Adipocyte (in vitro differentiated cells): Measurements from ENCODE around the gene PPP3CA.

Source experiments
- DNase-seq: peaks from one replicate; pipeline ENCODE4 v3.0.0-alpha.2; 2015; ENCODE audit warnings: low read depth
- H3K27me3 ChIP-seq: replicated peaks from 2 replicates; pipeline ENCODE4 v1.7.0; 2013; ENCODE audit warnings: mild to moderate bottlenecking, low read length, moderate library complexity; ENCODE audit not compliant: control insufficient read depth, insufficient read depth
- H3K36me3 ChIP-seq: 2 replicates; pipeline ENCODE4 v1.7.0; 2013; ENCODE audit warnings: low read length, mild to moderate bottlenecking, moderate library complexity; ENCODE audit not compliant: control insufficient read depth, insufficient read depth, severe bottlenecking
- H3K4me1 ChIP-seq: 2 replicates; pipeline ENCODE4 v1.7.0; 2013; ENCODE audit warnings: mild to moderate bottlenecking, low read length, moderate library complexity; ENCODE audit not compliant: control insufficient read depth, insufficient read depth
- H3K4me3 ChIP-seq: 2 replicates; pipeline ENCODE4 v1.7.0; 2013; ENCODE audit warnings: mild to moderate bottlenecking, low read length, moderate library complexity
- H3K9ac ChIP-seq: 2 replicates; pipeline ENCODE4 v1.7.0; 2013; ENCODE audit warnings: mild to moderate bottlenecking, low read length, moderate library complexity
- H3K9me3 ChIP-seq: 2 replicates; pipeline ENCODE4 v1.7.0; 2013; ENCODE audit warnings: mild to moderate bottlenecking, low read length, moderate library complexity; ENCODE audit not compliant: control insufficient read depth

Gene PPP3CA

GRCh38 chr4:101205916-101206315, 141.4 kb downstream of the PPP3CA start:
- Histone ChIP-seq H3K27me3 (no peaks in the 10 kb centered on the region), H3K9ac (no peak overlapping the region), H3K9me3 (no peaks in the 10 kb centered on the region), H3K4me3 (no peak overlapping the region), H3K4me1 (peaks cover 10% of the 10 kb centered on the region), H3K36me3 (no peaks in the 10 kb centered on the region)
- no peak for DNase-seq

GRCh38 chr4:101201421-101201820, 145.9 kb downstream of the PPP3CA start:
- H3K9me3 ChIP-seq: no peaks in the 10 kb centered on the region
- peaks cover 18% of the 10 kb centered on the region for H3K4me1 ChIP-seq
- H3K36me3 ChIP-seq: peaks cover 3% of the 10 kb centered on the region
- H3K4me3 ChIP-seq: no peak overlapping the region
- DNase-seq: no peak
- H3K9ac ChIP-seq: no peak overlapping the region
- no peaks in the 10 kb centered on the region for H3K27me3 ChIP-seq

DNA sequence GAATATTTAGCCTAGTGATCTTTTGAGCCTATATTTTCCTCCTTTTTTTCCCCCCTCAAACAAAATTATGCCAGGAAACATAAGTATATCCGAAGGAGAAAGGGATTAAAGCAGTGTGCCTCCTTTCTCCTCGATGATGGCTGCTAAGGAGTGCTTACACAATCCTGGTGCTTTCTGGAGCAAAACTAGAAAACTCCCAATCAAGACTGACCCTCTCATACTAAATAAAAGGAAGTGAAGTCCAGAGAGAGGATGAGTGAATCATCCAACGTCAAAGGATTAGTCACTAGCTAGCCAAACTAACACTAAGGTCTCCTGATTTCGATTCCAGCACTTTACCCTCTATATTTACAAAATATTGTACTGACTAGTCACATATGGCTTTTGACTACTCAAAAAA, 146.8 kb downstream of the PPP3CA start:
- H3K36me3 ChIP-seq: peaks cover 4% of the 10 kb centered on the region
- no peaks in the 10 kb centered on the region for H3K27me3 ChIP-seq
- H3K4me3 ChIP-seq: peak overlapping the region; percentile 60
- H3K4me1 ChIP-seq: peaks cover 18% of the 10 kb centered on the region
- peak; percentile 77 for DNase-seq
- peak overlapping the region; percentile 33 for H3K9ac ChIP-seq
- no peaks in the 10 kb centered on the region for H3K9me3 ChIP-seq

GRCh38 chr4:101199507-101200285, 147.6 kb downstream of the PPP3CA start:
- H3K36me3 ChIP-seq: peaks cover 7% of the 10 kb centered on the region
- peaks cover 18% of the 10 kb centered on the region for H3K4me1 ChIP-seq
- H3K9me3 ChIP-seq: no peaks in the 10 kb centered on the region
- H3K27me3 ChIP-seq: no peaks in the 10 kb centered on the region
- H3K9ac ChIP-seq: no peak overlapping the region
- DNase-seq: peak; percentile 19
- peak overlapping the region; percentile 60 for H3K4me3 ChIP-seq

DNA sequence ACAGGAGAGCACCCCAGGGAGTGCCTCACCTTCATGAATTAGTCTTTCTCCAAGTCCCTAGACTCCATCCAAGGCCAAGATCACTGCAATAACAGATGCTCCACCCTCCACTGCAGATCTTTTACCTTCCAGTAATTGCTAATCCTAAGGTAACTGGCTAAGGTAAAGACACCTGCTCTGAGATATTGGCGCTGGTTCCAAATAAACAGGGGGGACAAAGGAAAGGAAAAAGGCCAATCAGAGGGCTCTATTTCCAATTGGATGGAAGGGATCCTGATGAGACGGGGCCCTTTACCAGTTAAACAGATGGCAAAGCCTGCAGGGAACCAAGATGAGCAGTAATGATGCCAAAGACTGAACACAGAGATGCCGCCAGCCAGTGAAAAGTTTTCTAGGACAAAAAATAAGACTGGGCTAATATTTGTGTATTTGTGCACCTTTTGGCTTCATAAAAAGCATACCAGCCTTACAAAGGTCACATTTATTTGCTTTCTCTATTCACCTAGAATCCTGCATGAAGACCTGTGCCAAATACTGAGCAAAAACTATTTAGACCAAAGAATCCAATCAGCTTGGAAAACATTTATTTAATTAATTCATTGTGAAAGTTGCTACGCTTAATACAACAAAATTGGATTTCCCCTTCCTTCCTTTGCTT, 148.5 kb downstream of the PPP3CA start:
- H3K4me3 ChIP-seq: no peak overlapping the region
- no peaks in the 10 kb centered on the region for H3K9me3 ChIP-seq
- no peak for DNase-seq
- peaks cover 18% of the 10 kb centered on the region for H3K4me1 ChIP-seq
- peaks cover 7% of the 10 kb centered on the region for H3K36me3 ChIP-seq
- no peak overlapping the region for H3K9ac ChIP-seq
- H3K27me3 ChIP-seq: no peaks in the 10 kb centered on the region

DNA sequence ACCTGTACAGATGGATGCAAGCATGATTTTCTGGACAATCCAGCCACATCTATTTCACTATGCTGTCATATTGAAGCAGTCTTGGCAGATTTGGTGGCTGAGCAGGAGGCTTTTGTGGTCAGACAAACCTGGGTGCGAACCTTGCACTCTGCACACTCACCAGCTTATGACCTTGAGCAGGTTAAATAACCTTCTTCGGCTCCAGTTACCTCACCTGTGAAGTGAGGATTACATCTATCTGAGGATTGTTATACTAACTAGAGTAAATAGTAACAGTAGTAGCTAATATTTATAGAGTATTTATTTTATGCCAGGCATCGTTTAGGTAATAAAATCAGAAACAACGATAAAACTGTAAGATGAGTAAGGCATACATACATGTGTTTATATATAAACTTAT, 150.0 kb downstream of the PPP3CA start:
- Histone ChIP-seq H3K27me3 (no peaks in the 10 kb centered on the region), H3K4me3 (no peak overlapping the region), H3K9me3 (no peaks in the 10 kb centered on the region), H3K9ac (no peak overlapping the region), H3K4me1 (peaks cover 20% of the 10 kb centered on the region), H3K36me3 (peaks cover 18% of the 10 kb centered on the region)
- DNase-seq: no peak

DNA sequence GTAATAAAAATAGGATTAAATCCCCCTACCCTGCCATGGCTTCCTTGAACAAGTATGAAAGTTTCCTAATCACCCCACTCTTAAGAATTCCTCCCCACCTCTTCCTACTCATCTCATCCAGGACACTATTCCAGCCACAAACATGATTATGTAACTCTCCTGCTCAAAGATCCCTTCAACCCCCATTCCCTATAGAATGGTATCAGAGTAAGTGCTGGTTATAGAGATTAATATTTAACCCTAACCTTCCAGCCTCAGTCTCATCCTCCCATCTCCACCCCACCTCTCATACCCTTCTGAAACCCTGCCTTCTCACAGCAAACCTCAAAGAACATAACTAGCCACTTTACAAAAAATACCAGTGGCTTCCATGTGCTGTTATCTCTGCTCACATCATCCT, 155.1 kb downstream of the PPP3CA start:
- peak; percentile 40 for DNase-seq
- no peaks in the 10 kb centered on the region for H3K27me3 ChIP-seq
- H3K9ac ChIP-seq: peak overlapping the region; percentile 40
- peaks cover 18% of the 10 kb centered on the region for H3K4me1 ChIP-seq
- H3K9me3 ChIP-seq: no peaks in the 10 kb centered on the region
- H3K4me3 ChIP-seq: peak overlapping the region; percentile 56
- peaks cover 18% of the 10 kb centered on the region for H3K36me3 ChIP-seq

DNA sequence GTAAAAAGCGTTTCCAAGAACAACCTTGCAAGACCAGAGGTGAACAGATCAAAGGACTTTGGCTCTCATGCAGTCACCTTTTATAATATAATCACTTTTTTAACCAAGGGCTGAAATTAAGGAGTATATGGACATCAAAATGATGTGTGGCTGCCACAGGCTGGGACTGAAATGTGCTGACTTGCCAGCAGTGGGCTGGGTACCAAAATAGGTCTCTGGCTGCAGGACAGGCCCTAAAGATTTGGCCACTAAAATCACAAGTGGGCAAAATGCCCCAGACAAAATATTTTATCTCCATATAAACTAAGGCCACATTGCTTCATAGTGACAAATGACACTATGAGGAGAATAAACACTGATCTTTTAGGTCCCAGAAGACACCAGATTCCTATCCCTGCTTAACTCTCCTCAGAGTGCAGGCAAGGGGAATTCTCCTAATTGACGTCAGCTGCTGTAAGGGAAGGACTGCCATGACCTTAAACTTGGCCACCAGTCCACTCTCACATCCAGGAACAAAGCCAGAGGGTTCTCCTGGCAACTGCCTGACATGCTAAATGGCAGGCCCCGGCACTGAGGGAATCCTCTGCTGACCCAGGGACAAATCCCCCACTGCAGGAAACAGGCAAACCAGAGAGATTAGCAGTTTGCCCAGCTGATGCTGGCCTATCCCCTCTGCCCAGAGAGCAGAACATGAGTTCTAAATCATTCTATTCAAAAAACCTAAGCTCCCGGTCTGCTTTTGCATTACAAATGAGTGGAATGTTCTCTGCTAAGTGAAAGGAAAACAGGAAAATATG, 155.8 kb downstream of the PPP3CA start:
- H3K27me3 ChIP-seq: no peaks in the 10 kb centered on the region
- peaks cover 15% of the 10 kb centered on the region for H3K36me3 ChIP-seq
- no peaks in the 10 kb centered on the region for H3K9me3 ChIP-seq
- H3K4me1 ChIP-seq: peaks cover 18% of the 10 kb centered on the region
- H3K4me3 ChIP-seq: peak overlapping the region; percentile 56
- H3K9ac ChIP-seq: peak overlapping the region; percentile 40
- DNase-seq: peak; percentile 87

DNA sequence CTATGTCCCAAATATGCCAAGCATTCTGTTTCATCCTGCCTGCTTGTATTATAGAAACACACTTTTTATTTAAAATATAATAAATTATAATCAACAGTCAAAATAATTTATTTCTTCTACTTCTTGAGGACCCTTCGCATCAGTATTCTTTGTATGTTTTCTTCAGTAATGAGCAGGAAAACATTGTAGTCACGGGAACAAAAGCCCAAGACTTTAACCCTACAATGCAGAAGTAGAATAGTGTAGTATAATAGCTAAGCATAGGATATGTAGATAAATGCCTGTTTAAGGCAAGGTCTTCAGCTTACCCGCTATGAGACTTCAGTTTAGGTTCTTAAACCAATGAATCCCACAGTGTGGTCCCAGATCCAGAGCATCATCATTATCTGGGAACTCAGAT, 156.6 kb downstream of the PPP3CA start:
- DNase-seq: no peak
- Histone ChIP-seq H3K27me3 (no peaks in the 10 kb centered on the region), H3K4me1 (peaks cover 18% of the 10 kb centered on the region), H3K4me3 (no peak overlapping the region), H3K9ac (no peak overlapping the region), H3K9me3 (no peaks in the 10 kb centered on the region), H3K36me3 (peaks cover 15% of the 10 kb centered on the region)

DNA sequence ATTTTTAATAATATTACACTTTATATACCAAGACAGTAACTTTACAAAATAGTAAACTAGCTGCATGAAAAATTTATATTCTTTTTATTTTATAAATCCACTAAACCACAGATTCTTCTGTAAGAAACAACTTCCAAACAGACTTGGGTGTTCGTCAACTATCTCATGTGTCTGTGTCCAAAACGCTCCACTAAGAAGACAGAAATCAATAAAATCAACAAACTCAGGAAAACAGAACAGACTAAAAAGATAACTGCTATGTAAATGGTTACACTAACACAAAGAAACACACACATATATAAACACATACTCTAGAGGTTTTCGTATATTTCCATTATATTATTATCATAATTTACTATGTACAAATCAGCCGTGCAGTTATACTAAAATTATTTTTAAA, 158.4 kb downstream of the PPP3CA start:
- peaks cover 18% of the 10 kb centered on the region for H3K4me1 ChIP-seq
- no peaks in the 10 kb centered on the region for H3K27me3 ChIP-seq
- no peaks in the 10 kb centered on the region for H3K9me3 ChIP-seq
- H3K4me3 ChIP-seq: no peak overlapping the region
- no peak for DNase-seq
- H3K9ac ChIP-seq: no peak overlapping the region
- peaks cover 10% of the 10 kb centered on the region for H3K36me3 ChIP-seq

GRCh38 chr4:101187841-101188240, 159.5 kb downstream of the PPP3CA start:
- peaks cover 2% of the 10 kb centered on the region for H3K36me3 ChIP-seq
- peaks cover 18% of the 10 kb centered on the region for H3K4me1 ChIP-seq
- peak; percentile 13 for DNase-seq
- no peak overlapping the region for H3K9ac ChIP-seq
- H3K4me3 ChIP-seq: no peak overlapping the region
- no peaks in the 10 kb centered on the region for H3K27me3 ChIP-seq
- H3K9me3 ChIP-seq: no peaks in the 10 kb centered on the region
